Keratinocyte (primary cell): Measurements from ENCODE around the gene FNDC3B. TPM values are rescaled to one million over a fixed set of nuclear protein-coding genes. Genes with fewer than 3 reads are reported as not detected.
"Not testable (repeated sequence)": the region's sequence is repeated elsewhere in the genome, so short reads cannot be mapped to it uniquely, and the experiment has no call there.

ENCODE experiments used
- DNase-seq: peaks from one replicate; pipeline ENCODE4 v3.0.0-alpha.2; 2011; ENCODE audit warnings: low read depth, missing footprints, low spot score
- FAIRE-seq: peaks from 2 replicates; lab custom pipeline; 2011; peaks lifted over from hg19 to GRCh38; lab: Jason Lieb, UNC
- H2AFZ ChIP-seq: 2 replicates; pipeline ENCODE4 v1.6.0; 2012; ENCODE audit warnings: low read length, control low read depth, inconsistent platforms; ENCODE audit not compliant: control insufficient read depth
- H3K27ac ChIP-seq: 2 replicates; pipeline ENCODE4 v1.5.1; 2011; ENCODE audit warnings: low read length; ENCODE audit not compliant: control insufficient read depth, insufficient read depth
- H3K27me3 ChIP-seq: 3 replicates; pipeline ENCODE4 v1.6.0; 2011; ENCODE audit warnings: low read length; ENCODE audit not compliant: control insufficient read depth, insufficient read depth; ENCODE audit errors: extremely low read depth
- H3K36me3 ChIP-seq, 2 experiments: 2 replicates in 1 of 2; 3 replicates in 1 of 2; pipeline ENCODE4 v1.5.1; 2011; ENCODE audit warnings: low read length in 2 of 2, mild to moderate bottlenecking in 1 of 2; ENCODE audit not compliant: control insufficient read depth in 2 of 2, insufficient read depth in 2 of 2; ENCODE audit errors: extremely low read depth in 1 of 2
- H3K4me1 ChIP-seq: 3 replicates; pipeline ENCODE4 v1.5.1; 2011; ENCODE audit warnings: low read length; ENCODE audit not compliant: control insufficient read depth, insufficient read depth; ENCODE audit errors: extremely low read depth
- H3K4me2 ChIP-seq: 3 replicates; pipeline ENCODE4 v1.6.0; 2011; ENCODE audit warnings: low read depth, low read length; ENCODE audit not compliant: control insufficient read depth, insufficient read depth; ENCODE audit errors: extremely low read depth
- H3K4me3 ChIP-seq, 3 experiments: fragments of 200-600 bp in 1 of 3; sonication (generic) in 1 of 3; 2 replicates in 2 of 3; 3 replicates in 1 of 3; pipeline ENCODE4 v1.5.1; 2011 to 2016; ENCODE audit warnings: low read length in 3 of 3, mild to moderate bottlenecking in 3 of 3, control low read depth in 2 of 3, inconsistent platforms in 1 of 3, low read depth in 1 of 3, mixed read lengths in 1 of 3, mixed run types in 1 of 3, moderate library complexity in 1 of 3; ENCODE audit not compliant: control insufficient read depth in 2 of 3, insufficient read depth in 2 of 3; ENCODE audit errors: extremely low read depth in 1 of 3
- H3K79me2 ChIP-seq: 2 replicates; pipeline ENCODE4 v1.6.0; 2012; ENCODE audit warnings: low read length; ENCODE audit not compliant: control insufficient read depth, insufficient read depth
- H3K9ac ChIP-seq: 3 replicates; pipeline ENCODE4 v1.6.0; 2011; ENCODE audit warnings: low read length; ENCODE audit not compliant: control insufficient read depth, insufficient read depth; ENCODE audit errors: extremely low read depth
- H3K9me1 ChIP-seq: 3 replicates; pipeline ENCODE4 v1.6.0; 2011; ENCODE audit warnings: low read length; ENCODE audit not compliant: control insufficient read depth, insufficient read depth; ENCODE audit errors: extremely low read depth
- H3K9me3 ChIP-seq: 2 replicates; pipeline ENCODE4 v1.5.1; 2012; ENCODE audit warnings: low read depth, low read length; ENCODE audit not compliant: control insufficient read depth
- H4K20me1 ChIP-seq: 3 replicates; pipeline ENCODE4 v1.6.0; 2011; ENCODE audit warnings: low read length; ENCODE audit not compliant: control insufficient read depth, insufficient read depth; ENCODE audit errors: extremely low read depth
- CTCF ChIP-seq, 3 experiments: IDR thresholded peaks in 1 of 3; conservative IDR thresholded peaks in 1 of 3; optimal IDR thresholded peaks in 1 of 3; 2 replicates in 2 of 3; 3 replicates in 1 of 3; pipeline versions ENCODE3 to v1.5.1; 2011; ENCODE audit warnings: low read length in 3 of 3, mild to moderate bottlenecking in 3 of 3, moderate library complexity in 2 of 3, control low read depth in 1 of 3, inconsistent platforms in 1 of 3; ENCODE audit not compliant: insufficient read depth in 2 of 3; ENCODE audit errors: extremely low read depth in 1 of 3
- EZH2 ChIP-seq: IDR thresholded peaks from one replicate; pipeline ENCODE4 v1.6.1; 2012; ENCODE audit warnings: inconsistent platforms, mild to moderate bottlenecking, low read length, moderate library complexity
- dilution Hi-C: fragments of 300-500 bp; cut with MboI; formaldehyde crosslinking; loops from one replicate; pipeline ENCODE4 v1.7.0; 2020; ENCODE audit warnings: low sequenced_read_pairs; ENCODE audit not compliant: extremely low pct_ligation_motif_present
- polyA plus RNA-seq, 5 experiments: library from polyadenylated mRNA; depleted of rRNA in 3 of 5; stranded (reverse) in 3 of 5; stranded (forward) in 1 of 5; unstranded in 1 of 5; fragments of >200 nt; gene quantifications; 1 replicate in 1 of 5; 2 replicates in 3 of 5; 3 replicates in 1 of 5; pipeline versions ENCODE4 v1.2.1 to v1.2.3, GENCODE V29; 2011 to 2012; ENCODE audit warnings: missing spikeins in 2 of 5, low read depth in 1 of 5, low replicate concordance in 1 of 5

The FNDC3B gene
- polyA plus RNA-seq, 1 donor (not counting 4 experiments of a cell fraction or from before 2014, with no cell fraction given) = 31.4 TPM

GRCh38 chr3:172253200-172253599, 213.8 kb downstream of the FNDC3B start:
- FAIRE-seq (no peak), DNase-seq (no peak)
- TF ChIP-seq EZH2 (no peak), CTCF (optimal IDR thresholded peaks at IDR 0.05 in 1 of 3, IDR thresholded peaks at IDR 0.05 in 1 of 3, conservative IDR thresholded peaks at IDR 0.05 in 1 of 3; ENCODE audit: extremely low read depth in 1 of 3, insufficient read depth in 2 of 3, low read length in 3 of 3) (no peak)
- no peak overlapping the region for H3K27ac ChIP-seq
- no peak overlapping the region for H3K9ac ChIP-seq
- peaks cover 4 to 18% of the 10 kb centered on the region in 2 experiments for H3K36me3 ChIP-seq
- H3K4me2 ChIP-seq = no peak overlapping the region
- H3K79me2 ChIP-seq = peaks cover 6% of the 10 kb centered on the region
- H3K27me3 ChIP-seq = no peaks in the 10 kb centered on the region
- H3K9me1 ChIP-seq = no peaks in the 10 kb centered on the region
- no peak overlapping the region for H3K4me3 ChIP-seq
- H3K4me1 ChIP-seq = peaks cover 10% of the 10 kb centered on the region
- no peak overlapping the region for H2AFZ ChIP-seq
- H4K20me1 ChIP-seq = no peaks in the 10 kb centered on the region
- H3K9me3 ChIP-seq = no peaks in the 10 kb centered on the region
- dilution Hi-C loops = no loop called here

GRCh38 chr3:172254542-172254941, 215.2 kb downstream of the FNDC3B start:
- Histone ChIP-seq H3K27ac (no peak overlapping the region), H2AFZ (no peak overlapping the region), H3K9ac (no peak overlapping the region), H3K27me3 (no peaks in the 10 kb centered on the region), H3K79me2 (peaks cover 5% of the 10 kb centered on the region), H4K20me1 (no peaks in the 10 kb centered on the region), H3K9me3 (no peaks in the 10 kb centered on the region), H3K4me1 (peaks cover 4% of the 10 kb centered on the region), H3K4me2 (no peak overlapping the region), H3K36me3 (peaks cover 7 to 22% of the 10 kb centered on the region in 2 experiments), H3K4me3 (no peak overlapping the region), H3K9me1 (no peaks in the 10 kb centered on the region)
- dilution Hi-C loops = no loop called here
- no peak for TF ChIP-seq CTCF (optimal IDR thresholded peaks at IDR 0.05 in 1 of 3, IDR thresholded peaks at IDR 0.05 in 1 of 3, conservative IDR thresholded peaks at IDR 0.05 in 1 of 3; ENCODE audit: extremely low read depth in 1 of 3, insufficient read depth in 2 of 3, low read length in 3 of 3)
- TF ChIP-seq EZH2 = no peak
- DNase-seq (no peak), FAIRE-seq (no peak)

GRCh38 chr3:172255321-172255720, 215.9 kb downstream of the FNDC3B start:
- dilution Hi-C loops, H3K9me3 ChIP-seq, H3K79me2 ChIP-seq, H3K9ac ChIP-seq, H3K4me2 ChIP-seq, H3K4me1 ChIP-seq, H3K27me3 ChIP-seq, H3K27ac ChIP-seq, H4K20me1 ChIP-seq, DNase-seq, H2AFZ ChIP-seq, FAIRE-seq, H3K9me1 ChIP-seq, H3K4me3 ChIP-seq: not testable (repeated sequence)
- peaks cover 7 to 22% of the 10 kb centered on the region in 2 experiments for H3K36me3 ChIP-seq
